Stomach (tissue), 4 donors: ENCODE measurements around the gene DNAJC6.

Experiments used
- POLR2A ChIP-seq, 4 donors: fragments of 450-650 bp; IDR thresholded peaks; one replicate each; pipeline ENCODE4 v1.6.1; 2016; ENCODE audit warnings: antibody characterized with exemption in 4 of 4, control low read depth in 2 of 4, mild to moderate bottlenecking in 1 of 4, moderate library complexity in 1 of 4
- TF ChIP-seq, protein P1 (sequence below), 7 experiments: fragments of 450-650 bp in 4 of 7; fragments of 200-600 bp in 3 of 7; sonication (generic) in 3 of 7; IDR thresholded peaks; one replicate each; pipeline ENCODE4 v1.5.1; 2016 to 2019; ENCODE audit warnings: antibody characterized with exemption in 7 of 7, control low read depth in 2 of 7, mild to moderate bottlenecking in 1 of 7

GRCh38 chr1:65440322-65440900, 131.1 kb downstream of the DNAJC6 start:
- TF ChIP-seq, protein P1, sequence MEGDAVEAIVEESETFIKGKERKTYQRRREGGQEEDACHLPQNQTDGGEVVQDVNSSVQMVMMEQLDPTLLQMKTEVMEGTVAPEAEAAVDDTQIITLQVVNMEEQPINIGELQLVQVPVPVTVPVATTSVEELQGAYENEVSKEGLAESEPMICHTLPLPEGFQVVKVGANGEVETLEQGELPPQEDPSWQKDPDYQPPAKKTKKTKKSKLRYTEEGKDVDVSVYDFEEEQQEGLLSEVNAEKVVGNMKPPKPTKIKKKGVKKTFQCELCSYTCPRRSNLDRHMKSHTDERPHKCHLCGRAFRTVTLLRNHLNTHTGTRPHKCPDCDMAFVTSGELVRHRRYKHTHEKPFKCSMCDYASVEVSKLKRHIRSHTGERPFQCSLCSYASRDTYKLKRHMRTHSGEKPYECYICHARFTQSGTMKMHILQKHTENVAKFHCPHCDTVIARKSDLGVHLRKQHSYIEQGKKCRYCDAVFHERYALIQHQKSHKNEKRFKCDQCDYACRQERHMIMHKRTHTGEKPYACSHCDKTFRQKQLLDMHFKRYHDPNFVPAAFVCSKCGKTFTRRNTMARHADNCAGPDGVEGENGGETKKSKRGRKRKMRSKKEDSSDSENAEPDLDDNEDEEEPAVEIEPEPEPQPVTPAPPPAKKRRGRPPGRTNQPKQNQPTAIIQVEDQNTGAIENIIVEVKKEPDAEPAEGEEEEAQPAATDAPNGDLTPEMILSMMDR (IDR thresholded peaks at IDR 0.05), result no peak
- TF ChIP-seq POLR2A (IDR thresholded peaks at IDR 0.05), result no peak
